GM12878 (cell line): Measurements from ENCODE around the gene KLF3.

ENCODE experiments used
- CBFB ChIP-seq: IDR thresholded peaks from 2 replicates; pipeline ENCODE4 v1.6.1; 2016; ENCODE audit warnings: antibody characterized with exemption, low read depth
- CTCF ChIP-seq, 3 experiments: IDR thresholded peaks in 2 of 3; conservative IDR thresholded peaks in 1 of 3; 2 replicates each; pipeline ENCODE4 v1.5.1; 2011; ENCODE audit warnings: low read depth in 3 of 3, low read length in 3 of 3, mild to moderate bottlenecking in 3 of 3, control low read depth in 2 of 3, moderate library complexity in 2 of 3, inconsistent platforms in 1 of 3, mixed read lengths in 1 of 3; ENCODE audit not compliant: control insufficient read depth in 2 of 3, insufficient read depth in 1 of 3; ENCODE audit errors: extremely low read depth in 1 of 3
- CUX1 ChIP-seq: IDR thresholded peaks from 2 replicates; pipeline ENCODE4 v1.6.1; 2012; ENCODE audit warnings: improper control_type of control experiment, low read depth, low read length; ENCODE audit not compliant: insufficient replicate concordance
- JUNB ChIP-seq: IDR thresholded peaks from 2 replicates; pipeline ENCODE4 v1.6.1; 2016; ENCODE audit warnings: antibody characterized with exemption, mild to moderate bottlenecking

GRCh38 chr4:38743866-38744265 lies 79.9 kb downstream of the KLF3 start:
- TF ChIP-seq CUX1 (no peak), CBFB (no peak), JUNB (no peak), CTCF (IDR thresholded peaks at IDR 0.05 in 2 of 3, conservative IDR thresholded peaks at IDR 0.05 in 1 of 3; ENCODE audit: control insufficient read depth in 2 of 3, extremely low read depth in 1 of 3, insufficient read depth in 1 of 3, low read depth in 3 of 3, low read length in 3 of 3) (no peak)
